Rectal smooth muscle tissue (tissue), 1 donor: ENCODE results near the gene UNC79.

Experiments used
- H3K27ac ChIP-seq: one replicate; pipeline ENCODE4 v1.7.0; 2013; ENCODE audit warnings: low read depth, low read length, inconsistent platforms
- H3K27me3 ChIP-seq: one replicate; pipeline ENCODE4 v1.7.0; 2013; ENCODE audit warnings: low read length; ENCODE audit not compliant: control insufficient read depth, insufficient read depth
- H3K36me3 ChIP-seq: one replicate; pipeline ENCODE4 v1.7.0; 2013; ENCODE audit warnings: low read length; ENCODE audit not compliant: control insufficient read depth, insufficient read depth
- H3K4me1 ChIP-seq: one replicate; pipeline ENCODE4 v1.7.0; 2013; ENCODE audit warnings: low read length; ENCODE audit not compliant: control insufficient read depth, insufficient read depth
- H3K4me3 ChIP-seq: one replicate; pipeline ENCODE4 v1.7.0; 2013; ENCODE audit warnings: low read length
- H3K9ac ChIP-seq: one replicate; pipeline ENCODE4 v1.7.0; 2013; ENCODE audit warnings: low read length

UNC79 gene

DNA sequence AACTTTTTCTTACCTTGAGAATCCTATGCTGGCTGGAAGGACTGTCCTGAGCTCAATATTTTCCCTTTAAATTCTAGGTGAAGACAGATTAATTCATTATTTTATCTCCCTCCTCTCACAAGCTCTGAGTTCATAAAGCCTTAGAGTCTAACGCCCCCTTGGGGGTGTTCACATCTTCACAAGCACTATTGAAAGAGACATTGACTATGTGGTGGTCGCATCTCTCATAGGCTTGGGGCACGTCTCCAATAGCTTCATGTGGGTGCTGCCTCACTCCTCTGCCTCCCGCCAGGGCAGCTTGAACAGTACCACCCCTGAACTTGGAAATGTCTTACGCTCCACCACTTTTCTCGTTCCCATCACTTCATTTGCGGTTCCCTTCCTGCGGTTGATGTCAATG is 106.2 kb downstream of the UNC79 start:
- no peaks in the 10 kb centered on the region for H3K4me1 ChIP-seq
- no peaks in the 10 kb centered on the region for H3K36me3 ChIP-seq
- no peak overlapping the region for H3K4me3 ChIP-seq
- H3K27ac ChIP-seq: no peak overlapping the region
- H3K27me3 ChIP-seq: peaks cover 2% of the 10 kb centered on the region
- H3K9ac ChIP-seq: no peak overlapping the region

DNA sequence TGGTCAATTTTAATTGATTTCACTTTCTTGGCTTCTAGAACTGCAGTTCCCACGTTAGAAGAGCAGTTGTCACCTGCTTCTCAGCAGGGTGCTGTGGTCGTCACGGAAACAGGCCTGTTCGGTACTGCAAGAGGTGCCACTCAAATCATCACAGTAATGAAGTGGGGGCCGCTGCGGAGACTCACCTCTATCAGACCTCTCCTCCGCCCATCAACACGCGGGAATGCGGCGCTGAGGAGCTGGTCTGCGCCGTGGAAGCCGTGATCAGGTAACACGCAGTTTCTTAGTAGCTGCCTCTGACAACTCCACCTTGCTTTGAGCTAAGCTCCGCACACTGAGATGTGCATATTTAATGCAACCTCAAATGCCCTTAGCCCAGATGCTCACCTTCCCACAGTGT is 107.2 kb downstream of the UNC79 start:
- peaks cover 2% of the 10 kb centered on the region for H3K27me3 ChIP-seq
- no peaks in the 10 kb centered on the region for H3K36me3 ChIP-seq
- H3K4me1 ChIP-seq: no peaks in the 10 kb centered on the region
- no peak overlapping the region for H3K27ac ChIP-seq
- no peak overlapping the region for H3K9ac ChIP-seq
- H3K4me3 ChIP-seq: no peak overlapping the region

- Histone ChIP-seq H3K27me3 (peaks cover 2% of the 10 kb centered on the region), H3K36me3 (no peaks in the 10 kb centered on the region), H3K4me3 (no peak overlapping the region), H3K4me1 (no peaks in the 10 kb centered on the region), H3K27ac (no peak overlapping the region), H3K9ac (no peak overlapping the region)
These were observed 107.7 kb downstream of the UNC79 start for GRCh38 chr14:93538413-93538812.

GRCh38 chr14:93540235-93540634 is 109.5 kb downstream of the UNC79 start:
- Histone ChIP-seq H3K36me3 (no peaks in the 10 kb centered on the region), H3K27ac (no peak overlapping the region), H3K27me3 (peaks cover 2% of the 10 kb centered on the region), H3K9ac (no peak overlapping the region), H3K4me1 (no peaks in the 10 kb centered on the region), H3K4me3 (no peak overlapping the region)

DNA sequence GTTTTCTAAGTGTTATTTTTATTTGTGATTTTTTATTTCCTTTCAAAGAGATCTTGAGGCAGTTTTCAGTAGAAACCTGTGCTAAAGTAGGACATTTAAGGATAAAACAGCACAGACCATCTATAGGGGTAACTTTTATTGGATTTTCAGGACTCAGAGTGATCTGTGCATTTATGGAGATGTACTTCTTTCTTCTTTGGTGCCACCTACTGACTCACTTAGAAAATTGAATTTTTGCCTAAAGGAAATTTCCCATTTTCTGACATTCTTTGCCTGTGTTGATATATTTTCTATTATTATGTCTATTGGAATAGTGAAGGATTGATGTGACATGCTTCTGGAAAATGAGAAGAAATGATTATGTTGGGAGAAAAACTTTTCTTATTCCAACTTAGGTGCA is 113.0 kb downstream of the UNC79 start:
- Histone ChIP-seq H3K9ac (no peak overlapping the region), H3K27me3 (no peaks in the 10 kb centered on the region), H3K27ac (no peak overlapping the region), H3K36me3 (no peaks in the 10 kb centered on the region), H3K4me3 (no peak overlapping the region), H3K4me1 (no peaks in the 10 kb centered on the region)

DNA sequence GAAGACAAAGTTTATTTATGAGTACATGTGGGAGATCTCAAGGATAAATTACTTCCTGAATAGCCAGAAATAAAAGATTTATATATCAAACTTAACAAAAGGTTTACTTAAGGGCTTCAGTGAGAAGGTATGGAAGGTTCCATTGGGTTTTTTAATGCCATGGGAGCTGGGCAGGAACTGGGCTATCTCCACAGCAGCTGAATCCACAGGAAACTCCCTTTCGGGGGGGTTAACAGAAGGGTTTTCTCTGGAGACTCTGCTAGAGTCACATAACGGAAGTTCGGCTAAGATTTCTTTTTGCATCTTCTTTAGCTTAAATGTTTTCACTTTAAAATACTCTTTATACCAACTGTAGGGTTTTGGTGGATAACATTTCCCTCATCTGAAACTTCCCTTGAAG is 113.5 kb downstream of the UNC79 start:
- Histone ChIP-seq H3K4me3 (no peak overlapping the region), H3K36me3 (no peaks in the 10 kb centered on the region), H3K9ac (no peak overlapping the region), H3K4me1 (no peaks in the 10 kb centered on the region), H3K27me3 (no peaks in the 10 kb centered on the region), H3K27ac (no peak overlapping the region)

- H3K9ac ChIP-seq: no peak overlapping the region
- H3K4me1 ChIP-seq: no peaks in the 10 kb centered on the region
- no peaks in the 10 kb centered on the region for H3K27me3 ChIP-seq
- H3K27ac ChIP-seq: no peak overlapping the region
- no peaks in the 10 kb centered on the region for H3K36me3 ChIP-seq
- no peak overlapping the region for H3K4me3 ChIP-seq
These were observed 115.9 kb downstream of the UNC79 start for GRCh38 chr14:93546642-93547041.

DNA sequence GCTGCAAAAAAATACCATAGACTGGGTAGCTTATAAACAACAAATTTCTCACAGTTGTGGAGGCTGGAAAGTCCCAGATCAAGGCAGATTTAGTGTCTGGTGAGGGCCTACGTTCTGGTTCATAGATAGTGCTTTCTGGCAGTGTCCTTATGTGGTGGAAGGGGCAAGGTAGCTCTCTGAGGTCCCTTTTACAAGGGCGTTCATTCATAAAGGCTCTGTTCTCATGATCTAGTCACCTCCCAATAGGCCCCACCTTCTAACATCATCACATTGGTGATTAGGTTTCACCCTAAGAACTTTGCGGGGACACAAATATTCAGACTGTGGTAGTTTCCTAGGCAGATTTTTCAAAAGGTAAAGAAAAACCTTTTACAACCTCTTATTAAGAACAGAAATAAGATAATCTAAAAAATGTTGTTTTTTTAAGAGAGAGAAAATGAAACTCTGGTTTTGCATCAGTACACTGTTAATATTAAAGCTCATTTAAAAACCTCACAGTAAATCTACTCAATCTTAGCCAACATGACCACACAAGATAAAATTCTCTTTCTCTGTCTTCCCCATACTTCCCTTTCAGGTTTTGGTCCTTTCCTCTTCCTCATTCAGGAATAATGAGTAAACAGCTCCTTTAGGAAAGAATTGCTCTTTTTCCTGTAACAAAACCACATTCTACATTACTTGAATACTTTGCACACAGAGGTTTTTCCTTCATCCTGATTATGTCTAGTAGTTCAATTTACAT is 117.5 kb downstream of the UNC79 start:
- no peaks in the 10 kb centered on the region for H3K36me3 ChIP-seq
- no peaks in the 10 kb centered on the region for H3K4me1 ChIP-seq
- no peak overlapping the region for H3K9ac ChIP-seq
- H3K27me3 ChIP-seq: no peaks in the 10 kb centered on the region
- H3K27ac ChIP-seq: no peak overlapping the region
- H3K4me3 ChIP-seq: no peak overlapping the region

GRCh38 chr14:93549595-93549994 is 118.9 kb downstream of the UNC79 start:
- H3K36me3 ChIP-seq: no peaks in the 10 kb centered on the region
- no peak overlapping the region for H3K4me3 ChIP-seq
- no peaks in the 10 kb centered on the region for H3K4me1 ChIP-seq
- no peak overlapping the region for H3K9ac ChIP-seq
- no peaks in the 10 kb centered on the region for H3K27me3 ChIP-seq
- no peak overlapping the region for H3K27ac ChIP-seq

DNA sequence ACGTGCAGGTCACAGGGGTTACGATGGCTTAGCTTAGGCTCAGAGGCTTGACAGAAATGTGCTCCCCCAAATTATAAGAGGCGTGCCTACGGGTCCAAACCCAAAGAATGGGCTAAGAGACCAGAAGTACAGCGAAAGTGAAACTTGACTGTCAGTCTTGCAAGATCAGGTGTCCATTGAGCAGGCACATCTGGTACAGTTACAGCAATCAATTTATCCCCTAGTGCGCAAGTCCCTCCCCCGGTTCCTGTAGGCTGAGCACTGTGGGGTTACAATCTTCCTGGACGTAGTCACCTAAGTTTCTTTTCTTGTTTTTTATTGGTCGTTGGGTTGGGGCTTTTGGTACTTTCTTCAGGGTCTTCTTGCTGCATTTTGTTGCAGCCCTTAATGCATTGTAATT is 134.2 kb downstream of the UNC79 start:
- no peak overlapping the region for H3K9ac ChIP-seq
- no peaks in the 10 kb centered on the region for H3K4me1 ChIP-seq
- H3K36me3 ChIP-seq: no peaks in the 10 kb centered on the region
- H3K27me3 ChIP-seq: no peaks in the 10 kb centered on the region
- no peak overlapping the region for H3K4me3 ChIP-seq
- no peak overlapping the region for H3K27ac ChIP-seq

DNA sequence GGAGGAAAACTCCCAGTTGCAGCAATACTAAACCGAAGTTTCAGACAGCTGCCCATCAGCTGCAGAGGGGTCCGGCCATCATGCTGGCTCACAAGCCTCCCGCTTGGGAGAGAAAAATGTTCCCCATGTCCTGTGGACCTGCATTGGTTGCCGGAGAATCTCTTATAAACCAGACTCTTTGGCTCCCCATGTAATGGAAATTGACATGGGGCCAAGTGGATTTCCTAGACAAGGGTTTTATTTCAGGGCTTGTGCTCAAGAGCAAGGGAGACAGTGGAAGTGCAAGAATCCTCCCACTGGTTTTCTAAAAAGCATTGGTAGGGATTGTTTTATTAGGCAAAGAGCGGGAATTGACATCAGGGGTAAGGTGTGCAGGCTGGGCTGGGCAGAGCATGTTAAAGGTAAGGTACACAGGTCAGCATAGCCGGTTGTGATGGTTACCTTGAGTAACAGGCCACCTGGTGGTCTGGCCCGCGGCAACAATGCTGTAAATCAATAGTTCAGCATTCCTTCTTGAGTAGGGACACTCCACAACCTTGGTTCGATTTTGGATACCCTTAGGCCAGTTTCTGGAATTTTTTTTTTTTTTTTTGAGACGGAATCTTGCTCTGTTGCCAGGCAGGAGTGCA is 135.4 kb downstream of the UNC79 start:
- Histone ChIP-seq H3K9ac (no peak overlapping the region), H3K4me3 (no peak overlapping the region), H3K27ac (no peak overlapping the region), H3K27me3 (no peaks in the 10 kb centered on the region), H3K36me3 (no peaks in the 10 kb centered on the region), H3K4me1 (no peaks in the 10 kb centered on the region)

GRCh38 chr14:93571275-93571674 is 140.5 kb downstream of the UNC79 start:
- H3K4me3 ChIP-seq: no peak overlapping the region
- H3K27me3 ChIP-seq: no peaks in the 10 kb centered on the region
- no peak overlapping the region for H3K9ac ChIP-seq
- H3K4me1 ChIP-seq: no peaks in the 10 kb centered on the region
- H3K27ac ChIP-seq: no peak overlapping the region
- H3K36me3 ChIP-seq: no peaks in the 10 kb centered on the region

- Histone ChIP-seq H3K27ac (no peak overlapping the region), H3K4me1 (no peaks in the 10 kb centered on the region), H3K36me3 (no peaks in the 10 kb centered on the region), H3K4me3 (no peak overlapping the region), H3K27me3 (no peaks in the 10 kb centered on the region), H3K9ac (no peak overlapping the region)
These were observed 148.4 kb downstream of the UNC79 start for GRCh38 chr14:93579178-93579577.
